Neural cell (in vitro differentiated cells): Measurements from ENCODE around the gene CTSE. TPM values are rescaled to one million over a fixed set of nuclear protein-coding genes. Genes with fewer than 3 reads are reported as not detected.

Experiments
- polyA plus RNA-seq: library from polyadenylated mRNA; depleted of rRNA; stranded (reverse); fragments of >200 nt; gene quantifications from 2 replicates; pipeline ENCODE4 v1.2.3, GENCODE V29; 2014

The CTSE gene
- polyA plus RNA-seq, 1 donor from 2014 or later = not detected

Other genes starting within 250 kb of the CTSE start
- gene RAB29, start 248.4 kb downstream of the CTSE start, polyA plus RNA-seq = 0.18 and 0.40 TPM in 2 replicates
- 3.4 and 4.2 TPM in 2 replicates for gene SLC41A1, start 210.7 kb downstream of the CTSE start, polyA plus RNA-seq
- not detected in 2 replicates for gene PM20D1, start 173.8 kb downstream of the CTSE start, polyA plus RNA-seq
- not detected in 2 replicates for gene SLC26A9, start 80.4 kb downstream of the CTSE start, polyA plus RNA-seq
- not detected in 2 replicates for gene RAB7B, start 20.5 kb downstream of the CTSE start, polyA plus RNA-seq
- not detected in 2 replicates for gene RHEX, start 29.3 kb upstream of the CTSE start, polyA plus RNA-seq
- gene AVPR1B, start 93.5 kb upstream of the CTSE start, polyA plus RNA-seq = not detected in 2 replicates
- 2.2 and 4.1 TPM in 2 replicates for gene FAM72A, start 178.9 kb upstream of the CTSE start, polyA plus RNA-seq
- 18.5 and 31.2 TPM in 2 replicates for gene SRGAP2, start 179.6 kb upstream of the CTSE start, polyA plus RNA-seq